G401 (cell line): Measurements from ENCODE around the gene RDX. TPM values are rescaled to one million over a fixed set of nuclear protein-coding genes. Genes with fewer than 3 reads are reported as not detected.

Experiments
- DNase-seq: peaks from one replicate; pipeline ENCODE4 v3.0.0-alpha.2; 2015; ENCODE audit warnings: low spot score
- in situ Hi-C: cut with HindIII; loops from 2 replicates; pipeline ENCODE4 v1.10.0; 2016; ENCODE audit warnings: low sequenced_read_pairs, mixed read lengths
- total RNA-seq: library from RNA; depleted of rRNA; stranded (reverse); fragments of >200 nt; shearing (Covaris generic); gene quantifications from 2 replicates; pipeline ENCODE4 v1.2.3, GENCODE V29; 2014

Gene RDX
- total RNA-seq, 1 experiment from 2014 or later, result 112 TPM

DNA sequence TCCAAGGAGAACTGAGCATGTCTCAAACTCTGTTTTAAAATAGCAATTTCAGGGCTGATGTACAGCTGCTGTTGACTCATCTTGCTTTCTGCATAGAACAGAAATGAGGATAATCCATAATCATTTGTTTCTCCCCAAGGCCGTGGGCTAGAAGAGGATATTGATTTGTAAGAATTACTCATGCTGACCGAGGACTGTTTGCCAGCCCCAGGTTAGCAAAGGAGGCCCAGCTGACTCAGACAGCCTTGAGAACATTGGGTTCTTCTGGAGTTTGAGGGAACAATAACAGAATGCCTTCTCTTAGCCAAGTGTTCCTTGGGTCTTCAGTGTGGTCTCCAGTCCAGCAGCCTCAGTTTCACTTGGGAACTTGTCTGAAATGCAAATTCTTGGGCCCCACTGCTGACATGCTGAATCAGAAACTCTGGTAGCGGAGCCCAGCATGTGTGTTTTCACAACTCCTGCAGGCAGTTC is 111.3 kb downstream of the RDX start:
- in situ Hi-C loops, result no loop called here
- no peak for DNase-seq

- no peak for DNase-seq
- in situ Hi-C loops, result no loop called here
Observed at GRCh38 chr11:110184456-110184855, 112.0 kb downstream of the RDX start.

- DNase-seq, result no peak
- in situ Hi-C loops, result no loop called here
Observed at GRCh38 chr11:110182886-110183285, 113.5 kb downstream of the RDX start.

- DNase-seq, result no peak
- in situ Hi-C loops, result loop anchor here (10.0 kb wide), 1 partner anchor 186 kb away; no protein-coding TSS in a partner anchor
Observed at GRCh38 chr11:110179064-110179463, 117.3 kb downstream of the RDX start.

GRCh38 chr11:110177086-110177456 is 119.3 kb downstream of the RDX start:
- no peak for DNase-seq
- in situ Hi-C loops, result loop anchor here (10.0 kb wide), 1 partner anchor 188 kb away; no protein-coding TSS in a partner anchor

DNA sequence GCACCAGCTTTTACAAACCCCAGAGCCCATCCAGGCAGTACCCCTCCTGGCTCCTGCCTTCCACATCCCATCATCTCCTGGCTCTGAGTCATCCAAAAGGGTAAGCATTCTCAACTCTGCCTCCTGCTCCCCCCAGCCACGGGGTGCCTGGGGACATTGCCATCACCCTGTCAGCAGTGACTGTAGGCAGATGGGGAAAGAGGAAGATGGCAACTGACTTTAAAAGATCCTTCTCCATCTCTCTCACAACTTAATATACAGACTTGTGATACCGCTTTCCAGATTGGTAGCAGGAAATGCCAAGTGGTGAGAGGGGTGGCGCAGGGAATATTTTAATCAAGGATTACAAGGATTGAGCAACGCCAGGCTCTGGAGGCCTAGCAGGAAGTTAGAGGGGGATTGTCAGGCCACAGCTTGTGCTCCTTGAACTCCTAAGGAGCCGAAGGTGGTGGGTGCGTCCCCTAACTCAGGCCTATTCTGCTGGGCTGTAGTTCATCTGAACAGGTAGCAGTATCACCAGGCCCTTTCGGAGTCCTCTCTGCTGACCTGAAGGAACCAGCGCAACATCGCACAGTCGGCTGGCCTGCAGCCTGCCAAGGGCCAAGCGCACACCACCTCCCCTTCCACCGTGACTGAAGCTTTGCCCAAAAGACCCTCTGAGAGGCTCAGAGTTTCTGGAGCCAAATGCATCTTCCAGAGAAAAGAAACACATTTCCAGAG is 119.9 kb downstream of the RDX start:
- DNase-seq, result no peak
- in situ Hi-C loops, result loop anchor here (10.0 kb wide), 1 partner anchor 188 kb away; no protein-coding TSS in a partner anchor

DNA sequence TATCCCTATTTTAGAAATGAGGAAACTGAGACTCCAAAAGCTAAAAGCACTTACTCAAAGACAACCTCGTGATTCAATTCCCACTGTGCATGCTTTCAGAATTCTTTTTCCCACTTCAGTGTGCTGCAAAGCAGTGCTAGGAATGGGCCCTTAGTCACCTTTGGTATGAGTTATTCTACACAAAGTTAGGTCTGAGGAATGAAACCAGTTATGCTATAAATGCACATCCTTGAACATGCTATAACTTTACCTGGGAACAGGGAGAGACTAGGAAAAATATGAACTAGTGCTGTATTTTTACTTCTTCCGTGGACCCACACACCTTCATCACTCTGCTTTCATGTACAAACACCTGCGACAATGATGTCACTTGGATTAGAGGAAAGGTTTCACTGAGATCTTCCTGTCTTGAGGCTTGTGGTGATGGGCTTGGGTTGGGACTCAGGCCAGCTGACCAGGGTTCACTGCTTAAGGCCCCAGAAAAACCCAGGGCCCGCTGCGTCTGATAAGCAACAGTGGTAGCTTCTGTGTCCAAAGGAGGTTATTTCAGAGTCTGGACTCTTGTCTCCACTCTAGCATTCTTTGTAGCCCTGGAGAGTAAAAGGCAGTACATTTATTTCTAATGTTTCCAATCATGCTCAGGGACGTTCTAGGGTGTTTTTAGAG is 121.6 kb downstream of the RDX start:
- no peak for DNase-seq
- in situ Hi-C loops, result loop anchor here (10.0 kb wide), 1 partner anchor 190 kb away; no protein-coding TSS in a partner anchor

DNA sequence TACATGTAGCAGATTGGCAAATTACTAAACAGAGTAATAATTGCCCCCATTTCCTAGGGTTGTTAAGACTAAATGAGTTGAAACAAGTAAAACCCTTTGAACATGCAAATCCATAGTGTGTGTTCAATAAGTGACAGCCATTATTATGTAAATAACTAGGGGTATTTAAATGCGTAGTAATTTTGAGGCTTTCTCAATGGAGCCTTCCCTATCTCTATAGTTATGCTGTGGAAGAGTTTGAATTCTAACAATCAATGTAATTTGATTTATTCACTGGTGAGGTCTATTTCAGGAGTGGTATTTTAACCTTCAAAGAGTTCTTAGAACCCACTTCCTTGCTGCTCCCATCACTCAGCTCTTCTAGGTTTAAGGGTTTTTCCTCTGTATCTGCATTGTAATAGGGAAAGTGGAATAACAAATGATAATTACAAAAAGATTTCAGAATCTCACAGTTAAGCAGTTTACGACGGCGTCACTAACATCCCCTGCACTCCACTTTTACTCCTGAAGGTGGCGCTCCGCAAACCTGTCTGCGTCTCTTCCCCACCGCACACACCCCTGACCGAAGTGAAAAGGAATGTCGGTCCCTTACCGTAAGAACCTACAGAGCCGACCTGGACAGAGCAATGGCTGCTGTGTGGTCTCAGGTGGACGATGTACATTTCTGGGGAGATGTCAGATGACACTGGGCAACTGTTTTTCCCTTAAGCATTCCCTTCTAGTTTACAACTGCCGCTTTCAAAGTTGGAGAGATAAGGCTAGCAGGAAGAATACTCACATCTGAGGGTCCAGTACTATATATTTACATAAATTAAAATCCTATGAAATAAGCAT is 122.4 kb downstream of the RDX start:
- DNase-seq, result peak; percentile 35
- in situ Hi-C loops, result loop anchor here (10.0 kb wide), 1 partner anchor 191 kb away; no protein-coding TSS in a partner anchor

GRCh38 chr11:110172468-110173065 is 123.8 kb downstream of the RDX start:
- DNase-seq, result no peak
- in situ Hi-C loops, result loop anchor here (10.0 kb wide), 1 partner anchor 192 kb away; no protein-coding TSS in a partner anchor

- in situ Hi-C loops, result loop anchor here (10.0 kb wide), 1 partner anchor 195 kb away; no protein-coding TSS in a partner anchor
- DNase-seq, result no peak
Observed at GRCh38 chr11:110169738-110170137, 126.7 kb downstream of the RDX start.

DNA sequence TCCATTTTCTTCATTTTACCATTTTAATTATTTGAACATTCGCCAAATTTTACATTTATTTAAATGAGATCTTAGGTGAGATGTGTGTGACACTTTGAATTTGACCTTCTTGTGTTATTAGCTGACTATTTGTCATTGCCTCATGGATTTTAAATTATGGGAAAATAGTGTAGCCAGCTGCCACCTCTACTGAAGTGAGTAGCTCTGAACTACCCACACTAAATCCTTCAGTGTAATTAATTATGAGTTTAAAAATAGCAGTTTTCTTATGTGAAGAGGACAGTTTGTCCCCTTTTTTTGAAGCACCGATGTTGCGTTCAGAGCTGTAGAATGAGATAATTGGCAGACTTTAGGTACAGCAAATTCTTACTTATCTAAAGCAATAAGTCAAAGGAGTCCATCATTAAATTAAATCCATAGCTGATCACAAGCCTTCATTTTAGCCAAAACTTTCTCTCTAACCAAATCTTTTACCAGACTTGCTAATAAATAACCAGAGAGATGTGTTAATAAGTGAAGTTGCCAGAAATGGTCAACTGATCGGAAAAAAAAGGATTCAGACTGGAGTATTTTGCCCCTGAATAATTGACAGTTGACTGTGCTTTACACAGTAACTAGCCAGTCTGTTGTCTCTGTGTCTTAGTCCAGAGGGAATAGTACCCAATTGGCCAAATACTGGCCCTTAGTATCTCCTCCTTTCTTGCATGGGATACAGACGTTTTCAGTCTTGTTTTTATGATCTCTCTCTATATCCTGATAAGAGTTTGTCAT is 128.2 kb downstream of the RDX start:
- DNase-seq, result no peak

DNA sequence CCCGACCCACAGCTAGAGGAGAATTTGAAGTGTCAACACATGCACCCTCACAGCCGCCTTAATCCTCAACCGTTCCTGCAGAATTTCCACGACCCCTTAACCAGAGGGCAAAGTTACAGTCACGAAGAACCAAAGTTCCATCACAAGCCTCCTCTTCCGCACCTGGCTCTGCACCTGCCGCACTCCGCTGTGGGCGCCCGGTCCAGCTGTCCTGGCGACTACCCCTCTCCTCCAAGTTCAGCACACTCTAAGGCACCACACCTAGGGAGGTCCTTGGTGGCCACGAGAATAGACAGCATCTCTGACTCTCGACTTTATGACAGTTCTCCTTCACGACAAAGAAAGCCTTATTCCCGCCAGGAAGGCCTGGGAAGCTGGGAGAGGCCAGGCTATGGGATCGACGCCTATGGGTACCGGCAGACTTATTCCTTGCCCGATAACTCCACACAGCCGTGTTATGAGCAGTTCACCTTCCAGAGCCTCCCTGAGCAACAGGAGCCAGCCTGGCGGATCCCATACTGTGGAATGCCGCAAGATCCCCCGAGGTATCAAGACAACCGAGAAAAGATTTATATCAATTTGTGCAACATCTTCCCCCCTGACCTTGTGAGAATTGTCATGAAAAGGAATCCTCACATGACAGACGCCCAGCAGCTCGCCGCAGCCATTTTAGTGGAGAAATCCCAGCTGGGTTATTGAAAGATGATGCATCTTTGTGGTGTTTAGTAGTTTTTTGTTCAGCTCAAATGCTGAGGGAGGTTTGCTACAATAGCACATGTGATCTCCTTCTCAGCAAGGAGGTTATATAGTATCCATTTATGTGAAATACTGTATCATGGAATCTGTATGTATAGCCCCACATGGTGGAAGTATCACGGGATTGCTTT is 131.1 kb downstream of the RDX start:
- DNase-seq, result no peak
- in situ Hi-C loops, result no loop called here

More for the DNA sequence above, 128.2 kb downstream of the RDX start:
- in situ Hi-C loops, result no loop called here

DNA sequence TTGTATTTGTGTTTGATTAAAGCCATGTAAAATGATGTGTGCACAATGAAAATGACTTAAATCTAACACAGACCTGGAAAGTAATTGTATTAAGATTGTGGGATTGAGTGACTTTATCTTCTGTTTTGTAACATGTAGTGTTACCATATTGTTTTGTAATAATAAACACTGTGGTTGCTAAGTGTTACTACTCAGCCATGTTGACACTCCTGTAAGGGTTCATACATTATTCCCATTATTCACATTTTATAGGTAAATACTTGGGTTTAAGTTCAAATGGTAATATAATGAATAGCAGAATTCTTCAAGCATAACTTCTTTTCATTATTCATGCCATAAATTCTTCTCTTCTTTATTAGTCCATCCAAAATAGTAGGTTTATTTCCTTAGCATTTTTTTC is 134.2 kb downstream of the RDX start:
- in situ Hi-C loops, result no loop called here
- DNase-seq, result no peak

- in situ Hi-C loops, result no loop called here
- no peak for DNase-seq
Observed at GRCh38 chr11:110161061-110161460, 135.4 kb downstream of the RDX start.

DNA sequence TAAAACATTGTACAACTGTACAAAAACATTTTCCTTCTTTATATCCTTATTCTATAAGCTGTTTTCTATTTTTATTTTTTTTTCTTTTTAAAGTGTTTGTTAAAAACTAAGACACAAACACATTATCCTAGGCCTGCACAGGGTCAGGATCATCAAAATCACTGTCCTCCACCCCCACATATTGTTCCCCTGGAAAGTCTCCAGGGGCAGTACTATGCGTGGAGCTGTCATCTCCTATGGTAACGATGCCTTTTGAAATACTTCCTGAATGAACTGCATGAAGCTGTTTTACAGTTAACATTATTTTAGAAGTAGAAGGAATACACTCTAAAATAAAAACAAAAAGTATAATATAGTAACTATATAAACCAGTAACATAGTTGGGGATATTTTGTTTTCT is 136.0 kb downstream of the RDX start:
- no peak for DNase-seq

DNA sequence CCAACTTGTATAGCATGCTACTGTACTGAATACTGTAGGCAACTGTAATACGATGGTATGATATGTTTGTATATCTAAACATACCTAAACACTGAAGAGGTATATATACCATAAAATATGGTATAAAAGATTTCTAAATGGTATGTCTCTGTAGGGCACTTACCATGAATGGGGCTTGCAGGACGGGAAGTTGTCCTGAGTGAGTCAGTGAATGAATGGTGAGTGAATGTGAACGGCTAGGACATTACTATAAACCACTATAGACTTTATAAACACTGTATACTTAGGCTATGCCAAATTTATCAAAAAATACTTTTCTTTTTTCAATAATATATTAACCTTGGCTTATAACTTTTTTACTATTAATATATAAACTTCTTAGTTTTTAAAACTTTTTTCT is 136.4 kb downstream of the RDX start:
- in situ Hi-C loops, result no loop called here
- DNase-seq, result no peak

More for the DNA sequence above, 136.0 kb downstream of the RDX start:
- in situ Hi-C loops, result no loop called here

GRCh38 chr11:110159476-110159875 is 136.9 kb downstream of the RDX start:
- no peak for DNase-seq
- in situ Hi-C loops, result no loop called here
